ENCODE results near the gene TMEM245.

The TMEM245 gene

DNA sequence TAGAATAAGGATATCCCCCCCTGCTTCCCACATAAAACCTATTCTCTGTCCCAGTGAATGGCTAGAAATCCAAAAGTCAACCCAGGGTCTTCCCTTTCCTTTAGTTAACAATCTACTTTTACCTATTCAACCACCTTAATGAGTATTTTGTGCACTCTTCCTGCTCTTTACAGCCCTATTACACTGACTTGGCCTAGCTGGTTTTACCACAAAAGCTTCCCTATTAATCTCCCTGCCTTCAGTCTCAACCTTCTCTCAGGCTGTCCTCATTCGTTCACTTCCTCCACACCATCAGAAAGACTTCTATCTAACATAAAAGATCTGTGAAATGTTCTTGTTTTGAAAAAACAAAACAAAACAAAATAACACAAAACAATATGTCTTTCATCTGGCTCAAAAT, 122.6 kb downstream of the TMEM245 start:
- peaks cover 3% of the 10 kb centered on the region for H3K79me2 ChIP-seq (ENCODE audit: control insufficient read depth, insufficient read depth, low read length)
- no peak for DNase-seq
- H3K4ac ChIP-seq (ENCODE audit: low read depth, low read length), result no peak overlapping the region
- peaks cover 13% of the 10 kb centered on the region for H3K79me1 ChIP-seq (ENCODE audit: low read length)
- no peaks in the 10 kb centered on the region for H3K4me1 ChIP-seq (ENCODE audit: control insufficient read depth, low read depth, low read length)
- H3K18ac ChIP-seq (ENCODE audit: low read length), result no peak overlapping the region
- H3K23ac ChIP-seq (ENCODE audit: low read length), result no peak overlapping the region
- H2AK5ac ChIP-seq (ENCODE audit: low read length), result no peak overlapping the region
- no peak overlapping the region for H2BK15ac ChIP-seq (replicated peaks; ENCODE audit: low read depth)
- no peak overlapping the region for H3K56ac ChIP-seq (ENCODE audit: low read length)
- no peaks in the 10 kb centered on the region for H3K27me3 ChIP-seq (ENCODE audit: insufficient read depth, low read length, poor library complexity)
- H3K4me2 ChIP-seq (ENCODE audit: low read length), result no peak overlapping the region
- no peak overlapping the region for H3K27ac ChIP-seq (ENCODE audit: low read depth, low read length)
- H4K8ac ChIP-seq (ENCODE audit: low read depth, low read length), result no peak overlapping the region
- no peak overlapping the region for H2BK120ac ChIP-seq (ENCODE audit: low read depth, low read length)
- H3K4me3 ChIP-seq (ENCODE audit: low read length), result no peak overlapping the region
- no peak overlapping the region for H2BK5ac ChIP-seq (ENCODE audit: low read length)
- H3K9ac ChIP-seq (ENCODE audit: low read length), result no peak overlapping the region
- no peak overlapping the region for H4K5ac ChIP-seq (ENCODE audit: low read length)
- WGBS (ENCODE audit: extremely low coverage, insufficient coverage, low lambda C conversion rate), result no CpG with 5 or more reads among the region's 1 CpG
- no peaks in the 10 kb centered on the region for H3K36me3 ChIP-seq (ENCODE audit: control insufficient read depth, insufficient read depth, low read length)

DNA sequence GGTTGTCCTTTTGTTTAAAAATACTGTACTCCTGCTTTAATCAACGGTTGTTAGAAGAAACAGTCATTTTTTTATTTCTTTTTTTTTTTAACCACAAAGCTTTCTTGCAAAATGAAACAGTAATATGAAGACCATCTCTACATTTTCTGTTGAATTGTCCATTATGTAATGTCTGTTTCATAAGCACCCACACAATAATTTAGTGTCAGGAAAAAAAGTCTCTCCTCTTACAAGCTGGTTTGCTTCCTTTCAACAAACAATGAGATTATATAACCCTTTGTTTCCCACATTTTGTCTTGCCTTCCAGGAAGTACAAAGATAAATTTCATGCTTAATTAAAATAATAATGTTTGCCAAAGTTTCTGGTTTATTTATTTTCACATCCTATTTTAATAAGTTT, 123.1 kb downstream of the TMEM245 start:
- Histone ChIP-seq H3K36me3 (ENCODE audit: control insufficient read depth, insufficient read depth, low read length) (no peaks in the 10 kb centered on the region), H3K4me3 (ENCODE audit: low read length) (no peak overlapping the region), H2BK5ac (ENCODE audit: low read length) (no peak overlapping the region), H3K18ac (ENCODE audit: low read length) (no peak overlapping the region), H3K56ac (ENCODE audit: low read length) (no peak overlapping the region), H3K4ac (ENCODE audit: low read depth, low read length) (no peak overlapping the region), H3K23ac (ENCODE audit: low read length) (no peak overlapping the region), H2BK120ac (ENCODE audit: low read depth, low read length) (no peak overlapping the region), H3K9ac (ENCODE audit: low read length) (no peak overlapping the region), H3K27ac (ENCODE audit: low read depth, low read length) (no peak overlapping the region), H2BK15ac (replicated peaks; ENCODE audit: low read depth) (no peak overlapping the region), H3K4me1 (ENCODE audit: control insufficient read depth, low read depth, low read length) (no peaks in the 10 kb centered on the region), H4K5ac (ENCODE audit: low read length) (no peak overlapping the region), H3K79me2 (ENCODE audit: control insufficient read depth, insufficient read depth, low read length) (peaks cover 3% of the 10 kb centered on the region), H3K4me2 (ENCODE audit: low read length) (no peak overlapping the region), H3K79me1 (ENCODE audit: low read length) (peaks cover 13% of the 10 kb centered on the region), H3K27me3 (ENCODE audit: insufficient read depth, low read length, poor library complexity) (no peaks in the 10 kb centered on the region), H4K8ac (ENCODE audit: low read depth, low read length) (no peak overlapping the region), H2AK5ac (ENCODE audit: low read length) (no peak overlapping the region)
- DNase-seq, result no peak
- WGBS (ENCODE audit: extremely low coverage, insufficient coverage, low lambda C conversion rate), result no CpG with 5 or more reads among the region's 1 CpG

DNA sequence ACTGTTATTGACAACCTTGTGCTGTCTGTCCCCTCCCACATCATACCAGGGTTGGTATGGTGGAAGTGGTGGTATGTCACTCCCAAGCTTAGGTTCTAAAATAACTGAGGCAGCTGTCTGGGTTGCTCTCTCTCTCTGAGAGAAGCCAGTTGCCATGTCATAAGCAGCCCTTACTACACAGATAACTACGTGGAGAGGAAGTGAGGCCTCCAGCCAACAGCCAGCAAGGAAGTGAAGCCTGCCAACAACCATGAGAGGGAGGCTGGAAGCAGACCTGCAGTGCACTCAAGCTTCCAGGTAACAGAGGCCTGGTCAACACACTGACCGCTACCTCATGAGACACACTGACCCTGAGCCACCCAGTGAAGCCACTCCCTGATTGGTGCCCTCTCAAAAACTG, 125.1 kb downstream of the TMEM245 start:
- no peak overlapping the region for H3K18ac ChIP-seq (ENCODE audit: low read length)
- H4K5ac ChIP-seq (ENCODE audit: low read length), result no peak overlapping the region
- no peak overlapping the region for H2AK5ac ChIP-seq (ENCODE audit: low read length)
- H2BK120ac ChIP-seq (ENCODE audit: low read depth, low read length), result no peak overlapping the region
- H3K27ac ChIP-seq (ENCODE audit: low read depth, low read length), result no peak overlapping the region
- no peak overlapping the region for H3K4ac ChIP-seq (ENCODE audit: low read depth, low read length)
- no peak overlapping the region for H3K56ac ChIP-seq (ENCODE audit: low read length)
- peaks cover 2% of the 10 kb centered on the region for H3K79me2 ChIP-seq (ENCODE audit: control insufficient read depth, insufficient read depth, low read length)
- H3K27me3 ChIP-seq (ENCODE audit: insufficient read depth, low read length, poor library complexity), result no peaks in the 10 kb centered on the region
- WGBS (ENCODE audit: extremely low coverage, insufficient coverage, low lambda C conversion rate), result no CpG with 5 or more reads among the region's 2 CpGs
- no peak overlapping the region for H3K23ac ChIP-seq (ENCODE audit: low read length)
- no peak overlapping the region for H3K9ac ChIP-seq (ENCODE audit: low read length)
- no peak overlapping the region for H2BK5ac ChIP-seq (ENCODE audit: low read length)
- H3K79me1 ChIP-seq (ENCODE audit: low read length), result peaks cover 13% of the 10 kb centered on the region
- H3K36me3 ChIP-seq (ENCODE audit: control insufficient read depth, insufficient read depth, low read length), result no peaks in the 10 kb centered on the region
- no peak overlapping the region for H2BK15ac ChIP-seq (replicated peaks; ENCODE audit: low read depth)
- H4K8ac ChIP-seq (ENCODE audit: low read depth, low read length), result no peak overlapping the region
- no peak overlapping the region for H3K4me2 ChIP-seq (ENCODE audit: low read length)
- DNase-seq, result no peak
- H3K4me3 ChIP-seq (ENCODE audit: low read length), result no peak overlapping the region
- no peaks in the 10 kb centered on the region for H3K4me1 ChIP-seq (ENCODE audit: control insufficient read depth, low read depth, low read length)

GRCh38 chr9:108991479-108991878, 128.3 kb downstream of the TMEM245 start:
- WGBS (ENCODE audit: extremely low coverage, insufficient coverage, low lambda C conversion rate), result no CpG with 5 or more reads among the region's 5 CpGs
- no peak overlapping the region for H2BK120ac ChIP-seq (ENCODE audit: low read depth, low read length)
- H3K18ac ChIP-seq (ENCODE audit: low read length), result no peak overlapping the region
- no peak overlapping the region for H3K4me2 ChIP-seq (ENCODE audit: low read length)
- no peak overlapping the region for H3K4me3 ChIP-seq (ENCODE audit: low read length)
- H4K5ac ChIP-seq (ENCODE audit: low read length), result no peak overlapping the region
- no peak overlapping the region for H2AK5ac ChIP-seq (ENCODE audit: low read length)
- no peak overlapping the region for H4K8ac ChIP-seq (ENCODE audit: low read depth, low read length)
- H3K23ac ChIP-seq (ENCODE audit: low read length), result no peak overlapping the region
- no peak overlapping the region for H3K9ac ChIP-seq (ENCODE audit: low read length)
- H3K36me3 ChIP-seq (ENCODE audit: control insufficient read depth, insufficient read depth, low read length), result no peaks in the 10 kb centered on the region
- H3K4ac ChIP-seq (ENCODE audit: low read depth, low read length), result no peak overlapping the region
- no peaks in the 10 kb centered on the region for H3K27me3 ChIP-seq (ENCODE audit: insufficient read depth, low read length, poor library complexity)
- no peak overlapping the region for H3K56ac ChIP-seq (ENCODE audit: low read length)
- H2BK15ac ChIP-seq (replicated peaks; ENCODE audit: low read depth), result no peak overlapping the region
- no peak overlapping the region for H3K27ac ChIP-seq (ENCODE audit: low read depth, low read length)
- peaks cover 3% of the 10 kb centered on the region for H3K79me1 ChIP-seq (ENCODE audit: low read length)
- no peaks in the 10 kb centered on the region for H3K79me2 ChIP-seq (ENCODE audit: control insufficient read depth, insufficient read depth, low read length)
- DNase-seq, result no peak
- H3K4me1 ChIP-seq (ENCODE audit: control insufficient read depth, low read depth, low read length), result no peaks in the 10 kb centered on the region
- no peak overlapping the region for H2BK5ac ChIP-seq (ENCODE audit: low read length)

DNA sequence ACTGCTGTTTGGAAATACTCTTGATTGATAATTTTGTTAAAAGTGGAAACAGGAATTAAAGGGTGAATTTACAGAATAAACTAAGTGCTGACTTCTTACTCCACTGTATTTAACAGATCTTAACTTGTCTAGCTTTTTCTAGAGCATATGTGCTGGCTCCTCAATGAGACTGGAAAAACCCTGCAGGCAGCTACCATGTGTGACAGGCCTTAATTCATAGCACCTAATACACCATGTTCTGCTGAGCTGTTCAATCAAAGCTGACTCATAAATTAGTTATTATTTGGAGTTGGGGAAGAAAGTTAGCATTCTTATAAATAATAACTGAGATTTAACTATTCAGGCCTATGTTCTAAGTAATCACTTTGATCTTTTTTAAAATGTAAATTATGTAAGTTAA, 135.9 kb downstream of the TMEM245 start:
- H2BK120ac ChIP-seq (ENCODE audit: low read depth, low read length), result no peak overlapping the region
- no peak overlapping the region for H3K4me2 ChIP-seq (ENCODE audit: low read length)
- H3K9ac ChIP-seq (ENCODE audit: low read length), result no peak overlapping the region

DNA sequence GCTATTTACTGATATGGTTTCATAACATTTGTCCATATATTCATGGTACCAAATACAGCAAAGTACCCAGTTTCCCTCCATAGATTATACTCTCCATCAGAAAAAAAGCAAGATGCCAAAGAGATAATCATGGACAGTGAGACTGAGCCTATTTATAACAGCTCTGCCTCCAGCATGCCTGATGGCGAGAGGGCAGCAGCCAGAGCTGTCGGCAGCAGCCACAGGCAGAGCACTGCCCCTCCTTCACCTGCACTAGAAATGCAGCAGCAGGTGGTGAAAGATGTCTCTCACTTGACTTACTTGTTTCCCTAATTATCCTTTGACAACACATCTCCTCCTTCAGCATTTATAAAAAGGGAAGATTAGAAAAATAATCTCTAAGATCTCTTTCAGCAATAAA, 138.9 kb downstream of the TMEM245 start:
- no peak overlapping the region for H2BK5ac ChIP-seq (ENCODE audit: low read length)
- no peak overlapping the region for H2BK120ac ChIP-seq (ENCODE audit: low read depth, low read length)
- no CpG with 5 or more reads among the region's 2 CpGs for WGBS (ENCODE audit: extremely low coverage, insufficient coverage, low lambda C conversion rate)
- no peak overlapping the region for H3K23ac ChIP-seq (ENCODE audit: low read length)
- H3K36me3 ChIP-seq (ENCODE audit: control insufficient read depth, insufficient read depth, low read length), result peaks cover 2% of the 10 kb centered on the region
- H3K79me1 ChIP-seq (ENCODE audit: low read length), result no peaks in the 10 kb centered on the region
- no peak overlapping the region for H2BK15ac ChIP-seq (replicated peaks; ENCODE audit: low read depth)
- no peak overlapping the region for H3K9ac ChIP-seq (ENCODE audit: low read length)
- no peak overlapping the region for H3K4me2 ChIP-seq (ENCODE audit: low read length)
- no peaks in the 10 kb centered on the region for H3K27me3 ChIP-seq (ENCODE audit: insufficient read depth, low read length, poor library complexity)
- no peak overlapping the region for H4K5ac ChIP-seq (ENCODE audit: low read length)
- DNase-seq, result no peak
- H4K8ac ChIP-seq (ENCODE audit: low read depth, low read length), result no peak overlapping the region
- no peak overlapping the region for H3K4ac ChIP-seq (ENCODE audit: low read depth, low read length)
- H3K4me1 ChIP-seq (ENCODE audit: control insufficient read depth, low read depth, low read length), result no peaks in the 10 kb centered on the region
- no peaks in the 10 kb centered on the region for H3K79me2 ChIP-seq (ENCODE audit: control insufficient read depth, insufficient read depth, low read length)
- no peak overlapping the region for H3K4me3 ChIP-seq (ENCODE audit: low read length)
- no peak overlapping the region for H3K56ac ChIP-seq (ENCODE audit: low read length)
- H3K18ac ChIP-seq (ENCODE audit: low read length), result no peak overlapping the region
- no peak overlapping the region for H2AK5ac ChIP-seq (ENCODE audit: low read length)
- no peak overlapping the region for H3K27ac ChIP-seq (ENCODE audit: low read depth, low read length)

More for the DNA sequence above, 135.9 kb downstream of the TMEM245 start:
- no peak overlapping the region for H4K8ac ChIP-seq (ENCODE audit: low read depth, low read length)
- no peaks in the 10 kb centered on the region for H3K79me1 ChIP-seq (ENCODE audit: low read length)
- H3K23ac ChIP-seq (ENCODE audit: low read length), result no peak overlapping the region
- no peak overlapping the region for H2AK5ac ChIP-seq (ENCODE audit: low read length)
- no peak overlapping the region for H3K56ac ChIP-seq (ENCODE audit: low read length)
- H3K18ac ChIP-seq (ENCODE audit: low read length), result no peak overlapping the region
- no peaks in the 10 kb centered on the region for H3K4me1 ChIP-seq (ENCODE audit: control insufficient read depth, low read depth, low read length)
- no peaks in the 10 kb centered on the region for H3K27me3 ChIP-seq (ENCODE audit: insufficient read depth, low read length, poor library complexity)
- H3K4me3 ChIP-seq (ENCODE audit: low read length), result no peak overlapping the region
- H3K79me2 ChIP-seq (ENCODE audit: control insufficient read depth, insufficient read depth, low read length), result no peaks in the 10 kb centered on the region
- H2BK5ac ChIP-seq (ENCODE audit: low read length), result no peak overlapping the region
- DNase-seq, result no peak
- H2BK15ac ChIP-seq (replicated peaks; ENCODE audit: low read depth), result no peak overlapping the region
- H4K5ac ChIP-seq (ENCODE audit: low read length), result no peak overlapping the region
- no peak overlapping the region for H3K27ac ChIP-seq (ENCODE audit: low read depth, low read length)
- H3K4ac ChIP-seq (ENCODE audit: low read depth, low read length), result no peak overlapping the region
- H3K36me3 ChIP-seq (ENCODE audit: control insufficient read depth, insufficient read depth, low read length), result no peaks in the 10 kb centered on the region

Data from mesendoderm (in vitro differentiated cells).